Measurements from ENCODE around the gene CHPF2. TPM values are rescaled to one million over a fixed set of nuclear protein-coding genes. Genes with fewer than 3 reads are reported as not detected.

Gene CHPF2
- polyA plus RNA-seq, 3 donors, result 34.4 to 38.0 (median 36.0) TPM

DNA sequence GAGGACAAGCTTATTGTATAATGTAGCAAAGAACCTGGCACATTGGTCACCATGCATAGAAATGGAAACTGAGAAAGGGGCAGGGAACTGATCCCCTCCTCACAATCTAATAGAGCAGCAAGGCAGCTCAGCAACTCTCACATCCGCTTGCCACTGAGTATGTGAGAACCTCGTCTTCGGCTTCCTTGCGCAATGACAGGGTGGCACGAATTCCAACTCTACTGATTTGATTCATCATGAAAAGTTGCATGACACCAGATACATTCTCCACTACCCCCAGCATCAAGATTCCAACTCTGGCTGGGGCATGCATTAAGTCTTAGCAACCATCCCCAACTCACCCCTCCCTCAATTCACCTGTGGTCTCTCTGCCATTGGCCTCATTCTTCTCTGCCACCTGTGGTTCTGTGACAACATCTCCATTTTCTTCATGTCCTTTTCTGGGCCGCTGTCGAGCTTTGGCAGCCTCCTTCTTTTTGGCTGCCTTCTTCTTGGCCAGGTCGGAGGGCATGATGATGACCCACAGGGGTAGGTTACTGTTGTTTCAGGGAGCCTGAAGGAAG is 6.3 kb upstream of the CHPF2 start:
- intact Hi-C loops (cut with micrococcal nuclease), result loop anchor here (2.0 to 10.0 kb wide), 3 partner anchors 17 to 289 kb away; partner anchors contain the start of gene RHEB (in 1 of the 2)
- Mint-ChIP-seq H3K27ac (peak overlapping the region; percentile 90 to 97 (median 93)), H3K27me3 (ENCODE audit: low read depth in 3 of 3) (peaks cover 0 to 3% (median 0%) of the 10 kb centered on the region in 3 donors), H3K4me3 (peak overlapping the region; percentile 93 to 96), H3K4me1 (peaks cover 27% of the 10 kb centered on the region), H3K9me3 (no peaks in the 10 kb centered on the region), H3K36me3 (peaks cover 36 to 44% of the 10 kb centered on the region in 2 donors)
- WGBS (ENCODE audit: insufficient coverage), result 18% methylated on average over 5 of the region's 8 CpGs
- Histone ChIP-seq H3K4me1 (ENCODE audit: control insufficient read depth in 1 of 2, insufficient read depth in 2 of 2, low read length in 2 of 2) (peaks cover 23 to 27% of the 10 kb centered on the region in 2 donors), H3K79me2 (ENCODE audit: insufficient read depth, low read length) (peaks cover 19% of the 10 kb centered on the region), H3K27ac (ENCODE audit: low read depth in 1 of 2, low read length in 2 of 2) (peak overlapping the region; percentile 51 to 85), H3K9ac (ENCODE audit: insufficient read depth, low read length, poor library complexity, severe bottlenecking) (peak overlapping the region; percentile 71), H3K27me3 (ENCODE audit: control insufficient read depth in 2 of 2, insufficient read depth in 2 of 2, low read length in 2 of 2) (no peaks in the 10 kb centered on the region), H2AFZ (ENCODE audit: insufficient read depth, low read depth, low read length, poor library complexity, severe bottlenecking) (peak overlapping the region; percentile 100), H3K4me2 (replicated peaks; ENCODE audit: extremely low read depth, low read length, poor library complexity, severe bottlenecking) (peak overlapping the region; percentile 97), H4K20me1 (ENCODE audit: insufficient read depth, low read length) (no peaks in the 10 kb centered on the region), H3K36me3 (replicated peaks in 1 of 2; ENCODE audit: control insufficient read depth in 1 of 2, insufficient read depth in 2 of 2, low read length in 2 of 2) (peaks cover 36 to 41% of the 10 kb centered on the region in 2 donors), H3K9me3 (replicated peaks in 1 of 2; ENCODE audit: control insufficient read depth in 1 of 2, insufficient read depth in 1 of 2, low read length in 2 of 2) (no peaks in the 10 kb centered on the region), H3K4me3 (replicated peaks in 1 of 3; ENCODE audit: low read depth in 2 of 3, low read length in 3 of 3) (peak overlapping the region; percentile 47 to 94 (median 51))
- TF ChIP-seq, protein P1, sequence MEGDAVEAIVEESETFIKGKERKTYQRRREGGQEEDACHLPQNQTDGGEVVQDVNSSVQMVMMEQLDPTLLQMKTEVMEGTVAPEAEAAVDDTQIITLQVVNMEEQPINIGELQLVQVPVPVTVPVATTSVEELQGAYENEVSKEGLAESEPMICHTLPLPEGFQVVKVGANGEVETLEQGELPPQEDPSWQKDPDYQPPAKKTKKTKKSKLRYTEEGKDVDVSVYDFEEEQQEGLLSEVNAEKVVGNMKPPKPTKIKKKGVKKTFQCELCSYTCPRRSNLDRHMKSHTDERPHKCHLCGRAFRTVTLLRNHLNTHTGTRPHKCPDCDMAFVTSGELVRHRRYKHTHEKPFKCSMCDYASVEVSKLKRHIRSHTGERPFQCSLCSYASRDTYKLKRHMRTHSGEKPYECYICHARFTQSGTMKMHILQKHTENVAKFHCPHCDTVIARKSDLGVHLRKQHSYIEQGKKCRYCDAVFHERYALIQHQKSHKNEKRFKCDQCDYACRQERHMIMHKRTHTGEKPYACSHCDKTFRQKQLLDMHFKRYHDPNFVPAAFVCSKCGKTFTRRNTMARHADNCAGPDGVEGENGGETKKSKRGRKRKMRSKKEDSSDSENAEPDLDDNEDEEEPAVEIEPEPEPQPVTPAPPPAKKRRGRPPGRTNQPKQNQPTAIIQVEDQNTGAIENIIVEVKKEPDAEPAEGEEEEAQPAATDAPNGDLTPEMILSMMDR (IDR thresholded peaks at IDR 0.05), result no peak
- peak; percentile 58 to 86 (median 73) for DNase-seq

DNA sequence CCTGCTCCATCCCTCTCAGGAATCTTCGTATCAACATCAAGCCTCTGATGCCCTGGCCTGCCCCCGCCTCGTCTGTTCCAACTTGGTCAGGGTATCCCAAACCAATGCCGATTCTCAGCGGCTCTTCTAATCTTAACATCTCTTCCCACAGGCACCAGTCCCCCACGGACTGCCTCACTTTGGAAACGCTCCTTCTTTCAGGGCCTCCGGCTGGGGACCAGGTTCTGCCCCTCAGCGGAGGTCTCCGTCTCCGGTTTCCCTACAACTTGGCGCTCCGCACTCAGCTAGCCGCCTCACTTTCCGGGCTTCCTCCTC is 5.8 kb upstream of the CHPF2 start:
- peak overlapping the region; percentile 93 to 96 for H3K4me3 Mint-ChIP-seq
- peak overlapping the region; percentile 100 for H2AFZ ChIP-seq (ENCODE audit: insufficient read depth, low read depth, low read length, poor library complexity, severe bottlenecking)
- TF ChIP-seq, protein P1 (IDR thresholded peaks at IDR 0.05), result no peak
- 4% methylated on average over 14 of the region's 15 CpGs for WGBS (ENCODE audit: insufficient coverage)
- no peaks in the 10 kb centered on the region for H3K27me3 ChIP-seq (ENCODE audit: control insufficient read depth in 2 of 2, insufficient read depth in 2 of 2, low read length in 2 of 2)
- no peaks in the 10 kb centered on the region for H4K20me1 ChIP-seq (ENCODE audit: insufficient read depth, low read length)
- peak overlapping the region; percentile 51 to 85 for H3K27ac ChIP-seq (ENCODE audit: low read depth in 1 of 2, low read length in 2 of 2)
- H3K79me2 ChIP-seq (ENCODE audit: insufficient read depth, low read length), result peaks cover 19% of the 10 kb centered on the region
- H3K4me1 Mint-ChIP-seq, result peaks cover 28% of the 10 kb centered on the region
- intact Hi-C loops (cut with micrococcal nuclease), result loop anchor here (2.0 to 10.0 kb wide), 3 partner anchors 16 to 288 kb away; partner anchors contain the start of gene RHEB (in 1 of the 2)
- H3K27me3 Mint-ChIP-seq (ENCODE audit: low read depth in 3 of 3), result peaks cover 0 to 3% (median 0%) of the 10 kb centered on the region in 3 donors
- peak overlapping the region; percentile 97 for H3K4me2 ChIP-seq (replicated peaks; ENCODE audit: extremely low read depth, low read length, poor library complexity, severe bottlenecking)
- H3K4me3 ChIP-seq (replicated peaks in 1 of 3; ENCODE audit: low read depth in 2 of 3, low read length in 3 of 3), result peak overlapping the region; percentile 47 to 94 (median 51)
- H3K27ac Mint-ChIP-seq, result peak overlapping the region; percentile 90 to 97 (median 93)
- peak overlapping the region; percentile 71 for H3K9ac ChIP-seq (ENCODE audit: insufficient read depth, low read length, poor library complexity, severe bottlenecking)
- peaks cover 34 to 39% of the 10 kb centered on the region in 2 donors for H3K36me3 Mint-ChIP-seq
- H3K36me3 ChIP-seq (replicated peaks in 1 of 2; ENCODE audit: control insufficient read depth in 1 of 2, insufficient read depth in 2 of 2, low read length in 2 of 2), result peaks cover 34 to 37% of the 10 kb centered on the region in 2 donors
- no peaks in the 10 kb centered on the region for H3K9me3 ChIP-seq (replicated peaks in 1 of 2; ENCODE audit: control insufficient read depth in 1 of 2, insufficient read depth in 1 of 2, low read length in 2 of 2)
- no peak for DNase-seq
- peaks cover 23 to 28% of the 10 kb centered on the region in 2 donors for H3K4me1 ChIP-seq (ENCODE audit: control insufficient read depth in 1 of 2, insufficient read depth in 2 of 2, low read length in 2 of 2)
- H3K9me3 Mint-ChIP-seq, result no peaks in the 10 kb centered on the region

Measured in CD14-positive monocyte (primary cell).